Measurements from ENCODE around the gene SMIM33. TPM values are rescaled to one million over a fixed set of nuclear protein-coding genes. Genes with fewer than 3 reads are reported as not detected.

SMIM33 gene
- total and polyA plus RNA-seq, 2 of the 13 experiments (the other 11 are each of a cell fraction or from before 2014, with no cell fraction given), result not detected

GRCh38 chr5:139438707-139439012 is 32.1 kb upstream of the SMIM33 start:
- Histone ChIP-seq H3K4me3 (replicated peaks in 1 of 3; ENCODE audit: insufficient read depth in 1 of 3, low read depth in 2 of 3, low read length in 3 of 3) (peak overlapping the region; percentile 89 to 98 (median 89)), H3K36me3 (replicated peaks in 1 of 2; ENCODE audit: control insufficient read depth in 1 of 2, insufficient read depth in 2 of 2, low read length in 2 of 2) (no peaks in the 10 kb centered on the region), H3K27ac (ENCODE audit: extremely low read length, insufficient read depth, low read length) (peak overlapping the region; percentile 6), H4K20me1 (ENCODE audit: insufficient read depth, low read length) (no peaks in the 10 kb centered on the region), H3K27me3 (ENCODE audit: control insufficient read depth in 1 of 2, insufficient read depth in 2 of 2, low read length in 2 of 2) (0 out of 5 replicates have a peak, but pooled peaks cover 0 to 5% of the 10 kb centered on the region in 2 experiments), H3K4me2 (ENCODE audit: low read depth, low read length) (peak overlapping the region; percentile 94), H3K9ac (ENCODE audit: insufficient read depth, low read depth, low read length) (peak overlapping the region; percentile 49), H2AFZ (ENCODE audit: low read length) (peak overlapping the region; percentile 54), H3K4me1 (ENCODE audit: insufficient read depth, low read length) (peaks cover 15% of the 10 kb centered on the region), H3K79me2 (ENCODE audit: insufficient read depth, low read length) (no peaks in the 10 kb centered on the region), H3K9me3 (ENCODE audit: low read length) (no peaks in the 10 kb centered on the region)
- DNase-seq (ENCODE audit: low spot score), result no peak
- POLR2A ChIA-PET, result interaction anchor here (0.8 to 2.4 kb wide), 19 partner anchors 8 to 145 kb away, joined by 3 to 52 read pairs (median 4); partner anchors contain the start of genes MATR3, SPATA24, STING1 and UBE2D2
- ATAC-seq, result no peak
- BruUV-seq (replicated peaks), result no TSS peak
- intact Hi-C loops (cut with micrococcal nuclease; ENCODE audit: unreplicated experiment) (loop anchor here (5.0 to 10.0 kb wide), 2 partner anchors 64 to 306 kb away; no protein-coding TSS in a partner anchor), in situ Hi-C loops (cut with HindIII; ENCODE audit: extremely low pct_ligation_motif_present, low pct_unique_long_range_greater_than_20kb) (no loop called here)
- WGBS (ENCODE audit: low lambda C conversion rate), result 19% methylated on average over 7 of the region's 8 CpGs
- FAIRE-seq, result no peak
- CTCF ChIA-PET (ENCODE audit: low intra/inter-chr PET ratio, low total read pairs), result no interaction called here
- TF ChIP-seq MATR3 (CRISPR knock-in tag; IDR thresholded peaks at IDR 0.05) (no peak), CEBPB (IDR thresholded peaks at IDR 0.05; ENCODE audit: borderline replicate concordance, low read depth, low read length) (no peak), KDM6A (CRISPR knock-in tag; IDR thresholded peaks at IDR 0.05; ENCODE audit: low read depth) (no peak), GZF1 (CRISPR knock-in tag; IDR thresholded peaks at IDR 0.05) (0 out of 2 replicates have a peak, but pooled peaks have one; percentile 3), RFX3 (CRISPR knock-in tag; IDR thresholded peaks at IDR 0.05) (no peak), ONECUT2 (CRISPR knock-in tag; IDR thresholded peaks at IDR 0.05) (peak; percentile 70; the same call in 1 of the 2 replicates), MXI1 (IDR thresholded peaks at IDR 0.05; ENCODE audit: borderline replicate concordance, low read depth, low read length) (no peak), ESRRA (CRISPR knock-in tag; IDR thresholded peaks at IDR 0.05; ENCODE audit: low read depth) (0 out of 2 replicates have a peak, but pooled peaks have one; percentile 5), ZBTB34 (CRISPR knock-in tag; IDR thresholded peaks at IDR 0.05) (peak; percentile 10; the same call in 1 of the 2 replicates), HNF4A (CRISPR knock-in tag; IDR thresholded peaks at IDR 0.05) (no peak), PHF21A (CRISPR knock-in tag; IDR thresholded peaks at IDR 0.05) (no peak)
- TF ChIP-seq, protein P1, sequence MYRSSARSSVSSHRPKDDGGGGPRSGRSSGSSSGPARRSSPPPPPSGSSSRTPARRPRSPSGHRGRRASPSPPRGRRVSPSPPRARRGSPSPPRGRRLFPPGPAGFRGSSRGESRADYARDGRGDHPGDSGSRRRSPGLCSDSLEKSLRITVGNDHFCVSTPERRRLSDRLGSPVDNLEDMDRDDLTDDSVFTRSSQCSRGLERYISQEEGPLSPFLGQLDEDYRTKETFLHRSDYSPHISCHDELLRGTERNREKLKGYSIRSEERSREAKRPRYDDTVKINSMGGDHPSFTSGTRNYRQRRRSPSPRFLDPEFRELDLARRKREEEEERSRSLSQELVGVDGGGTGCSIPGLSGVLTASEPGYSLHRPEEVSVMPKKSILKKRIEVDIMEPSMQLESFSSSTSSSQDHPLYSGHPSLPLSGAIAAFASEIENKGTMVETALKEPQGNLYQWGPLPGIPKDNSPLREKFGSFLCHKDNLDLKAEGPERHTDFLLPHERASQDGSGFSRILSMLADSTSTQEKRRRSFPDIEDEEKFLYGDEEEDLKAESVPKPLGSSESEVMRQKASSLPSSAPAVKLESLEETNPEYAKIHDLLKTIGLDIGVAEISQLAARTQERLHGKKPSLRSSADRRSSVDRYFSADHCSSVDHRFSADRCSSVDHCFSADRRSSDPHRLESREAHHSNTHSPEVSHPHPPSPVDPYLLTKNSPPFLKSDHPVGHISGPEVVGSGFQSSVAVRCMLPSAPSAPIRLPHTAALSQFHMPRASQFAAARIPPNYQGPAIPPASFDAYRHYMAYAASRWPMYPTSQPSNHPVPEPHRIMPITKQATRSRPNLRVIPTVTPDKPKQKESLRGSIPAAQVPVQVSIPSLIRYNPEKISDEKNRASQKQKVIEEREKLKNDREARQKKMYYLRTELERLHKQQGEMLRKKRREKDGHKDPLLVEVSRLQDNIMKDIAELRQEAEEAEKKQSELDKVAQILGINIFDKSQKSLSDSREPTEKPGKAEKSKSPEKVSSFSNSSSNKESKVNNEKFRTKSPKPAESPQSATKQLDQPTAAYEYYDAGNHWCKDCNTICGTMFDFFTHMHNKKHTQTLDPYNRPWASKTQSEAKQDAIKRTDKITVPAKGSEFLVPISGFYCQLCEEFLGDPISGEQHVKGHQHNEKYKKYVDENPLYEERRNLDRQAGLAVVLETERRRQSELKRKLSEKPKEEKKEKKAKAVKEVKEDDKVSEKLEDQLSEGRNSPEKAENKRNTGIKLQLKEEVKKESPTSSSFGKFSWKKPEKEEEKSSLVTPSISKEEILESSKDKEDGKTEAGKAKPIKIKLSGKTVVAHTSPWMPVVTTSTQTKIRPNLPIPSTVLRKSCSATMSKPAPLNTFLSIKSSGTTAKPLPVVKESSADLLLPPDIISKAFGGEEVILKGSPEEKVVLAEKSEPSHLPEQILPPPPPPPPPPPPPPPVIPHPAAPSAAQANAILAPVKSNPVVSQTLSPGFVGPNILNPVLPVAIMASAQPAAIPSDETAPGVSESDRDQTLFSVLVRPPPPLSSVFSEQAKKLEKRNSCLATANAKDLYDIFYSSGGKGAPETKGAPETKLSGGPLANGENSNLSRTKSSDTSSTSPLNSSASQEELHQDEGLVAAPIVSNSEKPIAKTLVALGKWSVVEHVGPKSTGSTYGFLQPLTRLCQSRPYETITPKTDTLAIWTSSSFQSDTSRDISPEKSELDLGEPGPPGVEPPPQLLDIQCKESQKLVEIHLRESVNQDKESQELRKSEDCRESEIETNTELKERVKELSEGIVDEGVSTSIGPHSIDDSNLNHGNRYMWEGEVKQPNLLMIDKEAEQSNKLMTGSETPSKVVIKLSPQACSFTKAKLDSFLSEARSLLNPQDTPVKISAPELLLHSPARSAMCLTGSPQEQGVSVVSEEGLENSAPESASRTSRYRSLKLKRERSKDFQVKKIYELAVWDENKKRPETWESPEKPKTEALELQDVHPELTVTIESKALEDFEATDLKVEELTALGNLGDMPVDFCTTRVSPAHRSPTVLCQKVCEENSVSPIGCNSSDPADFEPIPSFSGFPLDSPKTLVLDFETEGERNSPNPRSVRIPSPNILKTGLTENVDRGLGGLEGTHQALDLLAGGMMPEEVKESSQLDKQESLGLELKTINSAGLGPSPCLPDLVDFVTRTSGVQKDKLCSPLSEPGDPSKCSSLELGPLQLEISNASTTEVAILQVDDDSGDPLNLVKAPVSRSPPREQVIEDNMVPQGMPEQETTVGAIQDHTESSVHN (CRISPR knock-in tag; IDR thresholded peaks at IDR 0.05), result 0 out of 2 replicates have a peak, but pooled peaks have one; percentile 52
- TF ChIP-seq, protein P2, sequence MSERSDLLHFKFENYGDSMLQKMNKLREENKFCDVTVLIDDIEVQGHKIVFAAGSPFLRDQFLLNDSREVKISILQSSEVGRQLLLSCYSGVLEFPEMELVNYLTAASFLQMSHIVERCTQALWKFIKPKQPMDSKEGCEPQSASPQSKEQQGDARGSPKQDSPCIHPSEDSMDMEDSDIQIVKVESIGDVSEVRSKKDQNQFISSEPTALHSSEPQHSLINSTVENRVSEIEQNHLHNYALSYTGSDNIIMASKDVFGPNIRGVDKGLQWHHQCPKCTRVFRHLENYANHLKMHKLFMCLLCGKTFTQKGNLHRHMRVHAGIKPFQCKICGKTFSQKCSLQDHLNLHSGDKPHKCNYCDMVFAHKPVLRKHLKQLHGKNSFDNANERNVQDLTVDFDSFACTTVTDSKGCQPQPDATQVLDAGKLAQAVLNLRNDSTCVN (CRISPR knock-in tag; IDR thresholded peaks at IDR 0.05; ENCODE audit: borderline replicate concordance), result no peak

All from HepG2 (cell line).